SK-N-SH (cell line): ENCODE measurements around the gene TBXAS1. TPM values are rescaled to one million over a fixed set of nuclear protein-coding genes. Genes with fewer than 3 reads are reported as not detected.
"Not testable (repeated sequence)": the region's sequence is repeated elsewhere in the genome, so short reads cannot be mapped to it uniquely, and the experiment has no call there.

Experiments used
- CTCF ChIA-PET: fragments of 300-600, 350-600 bp; formaldehyde crosslinking; extraction: SDS; loops from one replicate; lab custom pipeline; 2021; lab: Yijun Ruan, JAX
- POLR2A ChIA-PET: fragments of 350-600 bp; sonication (Branson Sonifier 250); formaldehyde crosslinking; extraction: SDS; loops from one replicate; lab custom pipeline; 2020; ENCODE audit warnings: antibody characterized with exemption, inconsistent platforms; lab: Yijun Ruan, JAX
- DNase-seq: peaks from one replicate; pipeline ENCODE4 v3.0.0; 2012
- H2AFZ ChIP-seq: fragments of 200-600 bp; sonication (generic); 2 replicates; pipeline ENCODE4 v1.8.1; 2016; ENCODE audit warnings: antibody characterized with exemption, mild to moderate bottlenecking, low read depth
- H3F3A ChIP-seq: fragments of 200-600 bp; sonication (generic); replicated peaks from 2 replicates; pipeline ENCODE3; 2016; ENCODE audit warnings: antibody characterized with exemption, mild to moderate bottlenecking; ENCODE audit not compliant: insufficient read depth
- H3K27ac ChIP-seq, 2 experiments: fragments of 200-500 bp in 1 of 2; fragments of 200-600 bp in 1 of 2; sonication (Bioruptor generic) in 1 of 2; sonication (generic), shearing (Covaris generic) in 1 of 2; 2 replicates each; pipeline versions ENCODE4 v1.5.1 to v1.6.1; 2014 to 2016; ENCODE audit warnings: low read depth in 2 of 2, inconsistent platforms in 1 of 2, low read length in 1 of 2, mild to moderate bottlenecking in 1 of 2, mixed read lengths in 1 of 2
- H3K27me3 ChIP-seq: fragments of 200-600 bp; sonication (generic), shearing (Covaris generic); 2 replicates; pipeline ENCODE4 v1.6.1; 2016; ENCODE audit warnings: mixed run types; ENCODE audit not compliant: insufficient read depth
- H3K36me3 ChIP-seq, 2 experiments: fragments of 200-500 bp in 1 of 2; fragments of 200-600 bp in 1 of 2; sonication (Bioruptor generic) in 1 of 2; sonication (generic) in 1 of 2; replicated peaks in 1 of 2; 2 replicates each; pipeline versions ENCODE3 to v1.5.1; 2014 to 2016; ENCODE audit warnings: low read length in 1 of 2, mild to moderate bottlenecking in 1 of 2; ENCODE audit not compliant: insufficient read depth in 2 of 2, control insufficient read depth in 1 of 2
- H3K4me1 ChIP-seq, 2 experiments: fragments of 200-500 bp in 1 of 2; fragments of 200-600 bp in 1 of 2; sonication (Bioruptor generic) in 1 of 2; sonication (generic), shearing (Covaris generic) in 1 of 2; 2 replicates each; pipeline versions ENCODE4 v1.5.1 to v1.6.1; 2014 to 2016; ENCODE audit warnings: low read depth in 1 of 2, low read length in 1 of 2, mixed run types in 1 of 2; ENCODE audit not compliant: insufficient read depth in 2 of 2, control insufficient read depth in 1 of 2
- H3K4me2 ChIP-seq: fragments of 200-600 bp; sonication (generic), shearing (Covaris generic); 2 replicates; pipeline ENCODE4 v1.6.1; 2017; ENCODE audit warnings: mixed run types
- H3K4me3 ChIP-seq, 2 experiments: fragments of 200-500 bp in 1 of 2; fragments of 200-600 bp in 1 of 2; sonication (Bioruptor generic) in 1 of 2; sonication (generic), shearing (Covaris generic) in 1 of 2; 2 replicates each; pipeline versions ENCODE4 v1.5.1 to v1.8.1; 2014 to 2016; ENCODE audit warnings: low read depth in 2 of 2, inconsistent platforms in 1 of 2, low read length in 1 of 2, mild to moderate bottlenecking in 1 of 2, mixed read lengths in 1 of 2, moderate library complexity in 1 of 2
- H3K79me2 ChIP-seq: fragments of 200-600 bp; sonication (generic); 2 replicates; pipeline ENCODE4 v1.8.1; 2017; ENCODE audit warnings: mild to moderate bottlenecking; ENCODE audit not compliant: insufficient read depth
- H3K9ac ChIP-seq: fragments of 200-600 bp; sonication (generic); 2 replicates; pipeline ENCODE4 v1.6.1; 2017; ENCODE audit warnings: mixed run types
- H3K9me2 ChIP-seq: fragments of 200-600 bp; sonication (generic); 2 replicates; pipeline ENCODE4 v1.6.1; 2017; ENCODE audit warnings: mixed run types
- H3K9me3 ChIP-seq: fragments of 200-600 bp; sonication (generic); 2 replicates; pipeline ENCODE4 v1.6.1; 2017; ENCODE audit warnings: mixed run types, mild to moderate bottlenecking, moderate library complexity
- H4K20me1 ChIP-seq: fragments of 200-600 bp; sonication (generic); 2 replicates; pipeline ENCODE4 v1.6.1; 2017; ENCODE audit warnings: mild to moderate bottlenecking, mixed run types; ENCODE audit not compliant: insufficient read depth
- EP300 ChIP-seq, 2 experiments: IDR thresholded peaks; 2 replicates each; pipeline versions ENCODE4 v1.4.0 to v1.6.1; 2012; ENCODE audit warnings: borderline replicate concordance in 1 of 2, low read depth in 1 of 2, low read length in 1 of 2
- FOSL2 ChIP-seq: IDR thresholded peaks from 2 replicates; pipeline ENCODE4 v1.4.0; 2012; ENCODE audit warnings: low read depth, mild to moderate bottlenecking, moderate library complexity, borderline replicate concordance
- FOXJ3 ChIP-seq: sonication (generic); formaldehyde crosslinking; IDR thresholded peaks from 2 replicates; pipeline ENCODE4 v1.5.1; 2020; ENCODE audit warnings: mild to moderate bottlenecking, missing genetic modification reagents
- IRF3 ChIP-seq: fragments of 150-350 bp; IDR thresholded peaks from 2 replicates; pipeline ENCODE4 v1.6.1; 2016; ENCODE audit warnings: mild to moderate bottlenecking, low read depth, low read length
- JUND ChIP-seq: IDR thresholded peaks from 2 replicates; pipeline ENCODE4 v1.4.0; 2012
- MEF2A ChIP-seq: IDR thresholded peaks from 2 replicates; pipeline ENCODE4 v1.4.0; 2012; ENCODE audit warnings: low read depth, borderline replicate concordance
- NFIC ChIP-seq: IDR thresholded peaks from 2 replicates; pipeline ENCODE4 v1.4.0; 2012; ENCODE audit warnings: borderline replicate concordance
- RFX5 ChIP-seq: IDR thresholded peaks from 2 replicates; pipeline ENCODE4 v1.6.1; 2012; ENCODE audit warnings: mild to moderate bottlenecking, improper control_type of control experiment, low read length
- RXRA ChIP-seq: IDR thresholded peaks from 2 replicates; pipeline ENCODE4 v1.4.0; 2012; ENCODE audit warnings: low read depth, mild to moderate bottlenecking, borderline replicate concordance
- SIN3A ChIP-seq: IDR thresholded peaks from 2 replicates; pipeline ENCODE4 v1.6.1; 2012; ENCODE audit warnings: low read depth, mild to moderate bottlenecking, low read length, moderate library complexity, borderline replicate concordance
- SMC3 ChIP-seq: IDR thresholded peaks from 2 replicates; pipeline ENCODE4 v1.6.1; 2012; ENCODE audit warnings: low read depth, low read length, improper control_type of control experiment
- YY1 ChIP-seq: IDR thresholded peaks from 2 replicates; pipeline ENCODE4 v1.4.0; 2012; ENCODE audit warnings: low read depth, mild to moderate bottlenecking
- WGBS: methylation state at CpG from one replicate; pipeline ENCODE4 v1.1.6; 2017; ENCODE audit warnings: low lambda C conversion rate; 5-methylcytosine and 5-hydroxymethylcytosine counted together
- polyA plus RNA-seq, 3 experiments: library from polyadenylated mRNA; depleted of rRNA; stranded (reverse); fragments of >200 nt; gene quantifications; 2 replicates each; pipeline ENCODE4 v1.2.3, GENCODE V29; 2012
- TF ChIP-seq, protein P1 (sequence below): IDR thresholded peaks from 2 replicates; pipeline ENCODE4; 2012

Gene TBXAS1
- polyA plus RNA-seq, 1 of the 3 experiments (the other 2 are of a cell fraction), result 4.4 TPM

DNA sequence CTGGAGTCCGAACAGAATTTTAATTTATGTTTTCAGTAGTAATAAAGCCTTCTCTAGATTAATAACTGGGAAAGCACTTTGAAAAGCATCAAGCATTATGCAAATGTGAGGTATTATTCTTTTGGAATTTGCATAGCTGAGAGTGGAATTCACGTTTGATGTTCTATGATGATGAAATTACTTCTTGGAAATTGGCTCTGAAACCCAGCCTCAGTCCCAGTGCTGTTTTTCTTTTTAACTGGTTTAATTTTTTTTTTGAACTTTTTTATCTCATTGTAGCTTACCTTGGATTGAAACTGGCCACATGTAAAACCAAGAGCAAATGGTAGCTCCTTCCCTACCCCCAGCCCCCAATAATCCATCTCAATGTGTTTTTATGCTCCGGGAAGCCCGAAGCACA lies 1.2 kb downstream of the TBXAS1 start:
- no peaks in the 10 kb centered on the region for H3K9me2 ChIP-seq
- no peak for DNase-seq
- H3K9ac ChIP-seq, result no peak overlapping the region
- H4K20me1 ChIP-seq, result no peaks in the 10 kb centered on the region
- TF ChIP-seq FOXJ3 (no peak), SIN3A (no peak), NFIC (no peak), FOSL2 (no peak), JUND (no peak), EP300 (IDR thresholded peaks at IDR 0.05; ENCODE audit: borderline replicate concordance in 1 of 2, low read depth in 1 of 2, low read length in 1 of 2) (no peak), YY1 (no peak), RXRA (no peak), RFX5 (no peak), MEF2A (no peak), IRF3 (no peak)
- TF ChIP-seq, protein P1, sequence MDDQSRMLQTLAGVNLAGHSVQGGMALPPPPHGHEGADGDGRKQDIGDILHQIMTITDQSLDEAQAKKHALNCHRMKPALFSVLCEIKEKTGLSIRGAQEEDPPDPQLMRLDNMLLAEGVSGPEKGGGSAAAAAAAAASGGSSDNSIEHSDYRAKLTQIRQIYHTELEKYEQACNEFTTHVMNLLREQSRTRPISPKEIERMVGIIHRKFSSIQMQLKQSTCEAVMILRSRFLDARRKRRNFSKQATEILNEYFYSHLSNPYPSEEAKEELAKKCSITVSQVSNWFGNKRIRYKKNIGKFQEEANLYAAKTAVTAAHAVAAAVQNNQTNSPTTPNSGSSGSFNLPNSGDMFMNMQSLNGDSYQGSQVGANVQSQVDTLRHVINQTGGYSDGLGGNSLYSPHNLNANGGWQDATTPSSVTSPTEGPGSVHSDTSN, result no peak
- TF ChIP-seq, all 33 proteins: peak for 0
- H3F3A ChIP-seq, result no peaks in the 10 kb centered on the region
- WGBS, result 81% methylated on average over 4 of the region's 4 CpGs
- H3K79me2 ChIP-seq, result no peaks in the 10 kb centered on the region
- peaks cover 0 to 7% of the 10 kb centered on the region in 2 experiments; a peak in 1 of 4 replicates for H3K4me1 ChIP-seq
- no peaks in the 10 kb centered on the region for H3K27me3 ChIP-seq
- no peak overlapping the region for H3K27ac ChIP-seq
- CTCF ChIA-PET, result no interaction called here
- H3K4me2 ChIP-seq, result no peak overlapping the region
- H2AFZ ChIP-seq, result no peak overlapping the region
- no peaks in the 10 kb centered on the region for H3K36me3 ChIP-seq
- no peak overlapping the region for H3K4me3 ChIP-seq
- no peaks in the 10 kb centered on the region for H3K9me3 ChIP-seq
- POLR2A ChIA-PET, result no interaction called here

- H3K4me3 ChIP-seq, result no peak overlapping the region
- 83% methylated on average over 3 of the region's 3 CpGs for WGBS
Measured at GRCh38 chr7:139830782-139831501, 1.9 kb downstream of the TBXAS1 start.

DNA sequence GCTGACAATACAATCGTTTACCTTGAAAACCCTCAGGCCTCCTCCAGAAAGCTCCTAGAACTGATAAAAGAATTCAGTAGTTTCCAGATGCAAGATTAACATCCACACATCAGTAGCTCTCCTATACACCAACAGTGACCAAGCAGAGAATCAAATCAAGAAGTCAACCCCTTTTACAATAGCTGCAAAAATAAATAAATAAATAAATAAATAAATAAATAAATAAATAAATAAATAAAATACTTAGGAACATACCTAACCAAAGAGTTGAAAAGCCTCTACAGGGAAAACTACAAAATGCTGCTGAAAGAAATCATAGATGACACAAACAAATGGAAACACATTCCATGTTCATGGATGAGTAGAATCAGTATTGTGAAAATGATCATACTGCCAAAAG lies 6.8 kb downstream of the TBXAS1 start:
- H3K36me3 ChIP-seq, H3K27ac ChIP-seq, H3K9me2 ChIP-seq, H3K9me3 ChIP-seq, H2AFZ ChIP-seq, POLR2A ChIA-PET, CTCF ChIA-PET, H3F3A ChIP-seq, DNase-seq, H3K4me1 ChIP-seq, H3K4me2 ChIP-seq, H3K4me3 ChIP-seq, H4K20me1 ChIP-seq, H3K9ac ChIP-seq, H3K79me2 ChIP-seq: not testable (repeated sequence)
- peaks cover 10% of the 10 kb centered on the region; the same call in 1 of the 2 replicates for H3K27me3 ChIP-seq
- 26% methylated on average over 1 of the region's 1 CpG for WGBS

More at GRCh38 chr7:139830782-139831501, 1.9 kb downstream of the TBXAS1 start:
- TF ChIP-seq NFIC (no peak), SMC3 (no peak)
- TF ChIP-seq, all 33 proteins: peak for 0
- POLR2A ChIA-PET, result interaction anchor here (0.6 kb wide), 1 partner anchor 63 kb away, joined by 3 read pairs; no protein-coding TSS in a partner anchor
- no peak overlapping the region for H3K27ac ChIP-seq
- CTCF ChIA-PET, result no interaction called here
- DNase-seq, result no peak
- no peaks in the 10 kb centered on the region for H4K20me1 ChIP-seq
- H3K27me3 ChIP-seq, result no peaks in the 10 kb centered on the region
- H3K9me2 ChIP-seq, result no peaks in the 10 kb centered on the region
- H2AFZ ChIP-seq, result no peak overlapping the region
- no peaks in the 10 kb centered on the region for H3F3A ChIP-seq
- peaks cover 0 to 2% of the 10 kb centered on the region in 2 experiments; a peak in 1 of 4 replicates for H3K4me1 ChIP-seq
- no peaks in the 10 kb centered on the region for H3K9me3 ChIP-seq
- H3K4me2 ChIP-seq, result no peak overlapping the region
- no peaks in the 10 kb centered on the region for H3K36me3 ChIP-seq
- no peak overlapping the region for H3K9ac ChIP-seq
- no peaks in the 10 kb centered on the region for H3K79me2 ChIP-seq

DNA sequence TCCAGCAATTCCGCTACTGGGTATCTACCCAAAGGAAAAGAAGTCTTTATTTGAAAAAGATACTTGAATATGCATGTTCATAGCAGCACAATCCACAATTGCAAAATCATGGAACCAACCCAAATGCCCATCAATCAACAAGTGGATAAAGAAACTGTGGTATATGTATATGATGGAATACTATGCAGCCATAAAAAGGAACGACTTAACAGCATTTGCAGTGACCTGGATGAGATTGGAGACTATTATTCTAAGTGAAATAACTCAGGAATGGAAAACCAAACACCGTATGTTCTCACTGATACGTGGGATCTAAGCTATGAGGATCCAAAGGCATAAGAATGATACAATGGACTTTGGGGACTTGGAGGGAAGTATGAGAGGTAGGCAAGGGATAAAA lies 8.2 kb downstream of the TBXAS1 start:
- H3K9ac ChIP-seq, H3K79me2 ChIP-seq, H3K4me3 ChIP-seq, H3K4me2 ChIP-seq, H3K36me3 ChIP-seq, H2AFZ ChIP-seq, H3K4me1 ChIP-seq, H4K20me1 ChIP-seq, H3K9me3 ChIP-seq, H3F3A ChIP-seq, POLR2A ChIA-PET, CTCF ChIA-PET, H3K27ac ChIP-seq, DNase-seq, H3K9me2 ChIP-seq: not testable (repeated sequence)
- peaks cover 10% of the 10 kb centered on the region; the same call in 1 of the 2 replicates for H3K27me3 ChIP-seq
- WGBS, result 33% methylated on average over 4 of the region's 4 CpGs
